B cell (primary cell): ENCODE measurements around the gene BTRC. TPM values are rescaled to one million over a fixed set of nuclear protein-coding genes. Genes with fewer than 3 reads are reported as not detected.

Experiments
- ATAC-seq: fragments of 200-7000 bp; cut with Tn5 transposase; one replicate; pipeline ENCODE4 v1.10.0; 2021; ENCODE audit warnings: low read depth, mild to moderate bottlenecking, moderate number of reproducible peaks, moderate library complexity
- CTCF ChIA-PET: fragments of 350-600 bp; sonication (Branson Sonifier 250); formaldehyde crosslinking; loops from one replicate; lab custom pipeline; 2021; ENCODE audit warnings: antibody characterized with exemption, inconsistent platforms; lab: Charles Lee
- POLR2A ChIA-PET: fragments of 350-600 bp; sonication (Branson Sonifier 250); formaldehyde crosslinking; loops from one replicate; lab custom pipeline; 2021; ENCODE audit warnings: antibody characterized with exemption; lab: Charles Lee
- DNase-seq: peaks from one replicate; pipeline ENCODE4 v3.0.0; 2013
- H2AFZ ChIP-seq: 2 replicates; pipeline ENCODE4 v1.6.1; 2012; ENCODE audit warnings: mild to moderate bottlenecking, low read depth, low read length; ENCODE audit not compliant: insufficient read depth, poor library complexity, severe bottlenecking
- H3K27ac ChIP-seq, 2 donors: 1 replicate in 1 of 2; 2 replicates in 1 of 2; pipeline ENCODE4 v1.5.1; 2012 to 2013; ENCODE audit warnings: low read length in 2 of 2, mild to moderate bottlenecking in 2 of 2, moderate library complexity in 1 of 2
- H3K27me3 ChIP-seq, 4 experiments: fragments of 200-600 bp in 1 of 4; sonication (generic) in 1 of 4; replicated peaks in 1 of 4; 1 replicate in 2 of 4; 2 replicates in 2 of 4; pipeline versions ENCODE4 v1.6.1 to v1.7.0; 2013 to 2016; ENCODE audit warnings: low read length in 3 of 4, mild to moderate bottlenecking in 2 of 4, mixed read lengths in 1 of 4, moderate library complexity in 1 of 4; ENCODE audit not compliant: insufficient read depth in 4 of 4, control insufficient read depth in 3 of 4; ENCODE audit errors: control extremely low read depth in 1 of 4
- H3K36me3 ChIP-seq, 2 experiments: replicated peaks in 1 of 2; 1 replicate in 1 of 2; 2 replicates in 1 of 2; pipeline versions ENCODE4 v1.6.1 to v1.7.1; 2013; ENCODE audit warnings: low read length in 1 of 2; ENCODE audit not compliant: insufficient read depth in 2 of 2, control insufficient read depth in 1 of 2; ENCODE audit errors: control extremely low read depth in 1 of 2, extremely low read depth in 1 of 2
- H3K4me1 ChIP-seq, 2 donors: fragments of 200-600 bp in 1 of 2; sonication (generic) in 1 of 2; 1 replicate in 1 of 2; 2 replicates in 1 of 2; pipeline versions ENCODE4 v1.5.1 to v1.6.1; 2013 to 2017; ENCODE audit warnings: low read length in 2 of 2; ENCODE audit not compliant: control insufficient read depth in 2 of 2, insufficient read depth in 2 of 2
- H3K4me2 ChIP-seq: replicated peaks from 2 replicates; pipeline ENCODE3; 2012; ENCODE audit warnings: mild to moderate bottlenecking, low read depth, low read length; ENCODE audit not compliant: poor library complexity, severe bottlenecking
- H3K4me3 ChIP-seq, 5 experiments: fragments of 200-600 bp in 1 of 5; sonication (generic) in 1 of 5; 1 replicate in 3 of 5; 2 replicates in 2 of 5; pipeline versions ENCODE4 v1.5.1 to v1.7.0; 2011 to 2016; ENCODE audit warnings: low read length in 4 of 5, mild to moderate bottlenecking in 4 of 5, low read depth in 2 of 5, control low read depth in 1 of 5, moderate library complexity in 1 of 5; ENCODE audit not compliant: insufficient read depth in 1 of 5; ENCODE audit errors: control extremely low read depth in 1 of 5, extremely low read depth in 1 of 5
- H3K79me2 ChIP-seq: fragments of 200-600 bp; sonication (generic); one replicate; pipeline ENCODE4 v1.6.0; 2016; ENCODE audit warnings: low read length; ENCODE audit not compliant: control insufficient read depth, insufficient read depth
- H3K9ac ChIP-seq: fragments of 200-600 bp; sonication (generic); 2 replicates; pipeline ENCODE4 v1.6.1; 2017; ENCODE audit warnings: mild to moderate bottlenecking, low read length, moderate library complexity
- H3K9me3 ChIP-seq, 3 donors: one replicate each; pipeline versions ENCODE4 v1.6.1 to v1.7.1; 2013; ENCODE audit warnings: low read length in 2 of 3; ENCODE audit not compliant: control insufficient read depth in 2 of 3, insufficient read depth in 1 of 3; ENCODE audit errors: control extremely low read depth in 1 of 3
- H4K20me1 ChIP-seq: 2 replicates; pipeline ENCODE4 v1.6.0; 2012; ENCODE audit warnings: mild to moderate bottlenecking, low read length; ENCODE audit not compliant: insufficient read depth, control insufficient read depth, poor library complexity, severe bottlenecking
- H3K27ac Mint-ChIP-seq: one replicate; pipeline ENCODE4 v1.8.0; 2021; ENCODE audit warnings: mixed read lengths
- H3K27me3 Mint-ChIP-seq: one replicate; pipeline ENCODE4 v1.8.0; 2021; ENCODE audit warnings: mixed read lengths
- H3K4me1 Mint-ChIP-seq: one replicate; pipeline ENCODE4 v1.8.0; 2021; ENCODE audit warnings: mixed read lengths
- H3K4me3 Mint-ChIP-seq: one replicate; pipeline ENCODE4 v1.8.0; 2021; ENCODE audit warnings: mixed read lengths
- H3K9me3 Mint-ChIP-seq: one replicate; pipeline ENCODE4 v1.8.0; 2022; ENCODE audit warnings: mixed read lengths; ENCODE audit not compliant: insufficient read depth
- EZH2 ChIP-seq: IDR thresholded peaks from 2 replicates; pipeline ENCODE4 v1.6.1; 2012; ENCODE audit warnings: borderline replicate concordance, low read depth, mild to moderate bottlenecking, moderate library complexity, low read length; ENCODE audit not compliant: insufficient read depth, poor library complexity, severe bottlenecking
- WGBS: methylation state at CpG from one replicate; pipeline ENCODE4 v1.1.5; 2013; ENCODE audit warnings: missing lambda C conversion rate; ENCODE audit not compliant: insufficient coverage; 5-methylcytosine and 5-hydroxymethylcytosine counted together
- intact Hi-C: fragments of 100-400 bp; cut with micrococcal nuclease; formaldehyde crosslinking; loops from one replicate; pipeline ENCODE4 v1.10.0; 2022
- polyA plus RNA-seq: library from polyadenylated mRNA; depleted of rRNA; stranded (reverse); fragments of >200 nt; gene quantifications from 2 replicates; pipeline ENCODE4 v1.2.3, GENCODE V29; 2012
- total RNA-seq, 2 donors: library from RNA; stranded (reverse); fragments of 120-200 nt in 1 of 2; gene quantifications; 1 replicate in 1 of 2; 2 replicates in 1 of 2; pipeline versions ENCODE4 v1.2.3 to v1.2.4, GENCODE V29; 2013 to 2022
- TF ChIP-seq, protein P1 (sequence below): fragments of 200-600 bp; IDR thresholded peaks from one replicate; pipeline ENCODE4 v1.8.0; 2022; ENCODE audit warnings: antibody characterized with exemption, mild to moderate bottlenecking

The BTRC gene
- total and polyA plus RNA-seq, 2 donors (not counting 1 experiment from before 2014, with no cell fraction given) = 4.3 to 21.9 TPM

DNA sequence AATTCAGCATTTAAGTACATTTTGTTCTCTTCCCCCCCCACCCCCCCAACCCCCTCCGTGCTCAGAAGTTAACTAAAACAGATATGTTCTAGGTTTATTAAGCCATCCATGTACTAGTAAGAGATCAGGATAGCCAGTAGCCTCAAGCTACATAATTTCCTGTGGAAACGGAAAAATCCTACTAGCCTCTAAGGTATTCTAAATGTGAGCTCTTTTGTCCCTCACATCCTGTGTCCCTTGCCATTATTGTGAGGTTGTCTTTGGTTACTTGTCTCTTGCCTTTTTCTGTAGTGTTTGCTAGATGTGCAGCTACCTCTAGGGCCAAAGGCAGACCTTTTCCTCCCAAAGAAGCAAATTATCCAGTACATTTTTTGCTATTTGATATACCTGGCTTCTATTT lies 92.1 kb downstream of the BTRC start:
- Histone ChIP-seq H3K27ac (no peak overlapping the region), H3K4me3 (no peak overlapping the region), H4K20me1 (peaks cover 4% of the 10 kb centered on the region), H3K79me2 (no peaks in the 10 kb centered on the region), H3K4me2 (no peak overlapping the region), H3K4me1 (peaks cover 8 to 9% of the 10 kb centered on the region in 2 donors), H3K36me3 (no peaks in the 10 kb centered on the region), H3K9me3 (no peaks in the 10 kb centered on the region), H2AFZ (no peak overlapping the region), H3K9ac (no peak overlapping the region), H3K27me3 (no peaks in the 10 kb centered on the region)
- DNase-seq (no peak), ATAC-seq (no peak)
- Mint-ChIP-seq H3K4me1 (peaks cover 15% of the 10 kb centered on the region), H3K27me3 (no peaks in the 10 kb centered on the region), H3K4me3 (no peak overlapping the region), H3K27ac (no peak overlapping the region), H3K9me3 (no peaks in the 10 kb centered on the region)
- intact Hi-C loops = no loop called here
- no peak for TF ChIP-seq EZH2
- TF ChIP-seq, protein P1, sequence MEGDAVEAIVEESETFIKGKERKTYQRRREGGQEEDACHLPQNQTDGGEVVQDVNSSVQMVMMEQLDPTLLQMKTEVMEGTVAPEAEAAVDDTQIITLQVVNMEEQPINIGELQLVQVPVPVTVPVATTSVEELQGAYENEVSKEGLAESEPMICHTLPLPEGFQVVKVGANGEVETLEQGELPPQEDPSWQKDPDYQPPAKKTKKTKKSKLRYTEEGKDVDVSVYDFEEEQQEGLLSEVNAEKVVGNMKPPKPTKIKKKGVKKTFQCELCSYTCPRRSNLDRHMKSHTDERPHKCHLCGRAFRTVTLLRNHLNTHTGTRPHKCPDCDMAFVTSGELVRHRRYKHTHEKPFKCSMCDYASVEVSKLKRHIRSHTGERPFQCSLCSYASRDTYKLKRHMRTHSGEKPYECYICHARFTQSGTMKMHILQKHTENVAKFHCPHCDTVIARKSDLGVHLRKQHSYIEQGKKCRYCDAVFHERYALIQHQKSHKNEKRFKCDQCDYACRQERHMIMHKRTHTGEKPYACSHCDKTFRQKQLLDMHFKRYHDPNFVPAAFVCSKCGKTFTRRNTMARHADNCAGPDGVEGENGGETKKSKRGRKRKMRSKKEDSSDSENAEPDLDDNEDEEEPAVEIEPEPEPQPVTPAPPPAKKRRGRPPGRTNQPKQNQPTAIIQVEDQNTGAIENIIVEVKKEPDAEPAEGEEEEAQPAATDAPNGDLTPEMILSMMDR = no peak
- CTCF ChIA-PET = interaction anchor here (0.6 to 3.6 kb wide), 3 partner anchors 21 to 232 kb away, joined by 3 to 23 read pairs (median 8); no protein-coding TSS in a partner anchor
- no CpG with 5 or more reads among the region's 2 CpGs for WGBS
- POLR2A ChIA-PET = interaction anchor here (0.6 kb wide), 1 partner anchor 47 kb away, joined by 3 read pairs; no protein-coding TSS in a partner anchor

DNA sequence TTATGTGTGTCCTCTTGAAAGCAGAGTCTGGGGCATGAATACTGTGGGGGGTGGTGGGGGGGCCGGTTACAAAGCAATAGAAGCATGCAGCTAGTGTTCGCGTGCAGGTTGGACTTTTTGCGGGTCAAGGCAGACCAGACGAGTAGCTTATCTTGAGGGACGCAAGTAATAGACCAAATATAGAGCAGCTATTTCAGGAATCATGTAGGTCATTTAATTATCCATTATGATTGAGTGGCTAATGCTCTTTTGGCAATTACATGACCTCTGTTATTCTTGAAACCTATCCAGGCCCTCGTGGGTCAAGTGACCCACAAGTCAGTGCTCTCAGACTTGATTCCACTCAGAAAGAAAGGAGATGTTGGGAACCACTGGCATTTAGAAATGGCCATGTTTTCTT lies 93.0 kb downstream of the BTRC start:
- no peaks in the 10 kb centered on the region for H3K27me3 Mint-ChIP-seq
- CTCF ChIA-PET = interaction anchor here (0.7 to 1.5 kb wide), 2 partner anchors 20 to 233 kb away, joined by 3 to 4 read pairs; no protein-coding TSS in a partner anchor

More for the DNA sequence above, 93.0 kb downstream of the BTRC start:
- H3K4me3 ChIP-seq = no peak overlapping the region
- H3K79me2 ChIP-seq = peaks cover 3% of the 10 kb centered on the region
- Mint-ChIP-seq H3K4me3 (no peak overlapping the region), H3K27ac (no peak overlapping the region), H3K4me1 (peaks cover 22% of the 10 kb centered on the region), H3K9me3 (no peaks in the 10 kb centered on the region)
- intact Hi-C loops = no loop called here
- H3K36me3 ChIP-seq = no peaks in the 10 kb centered on the region
- no peaks in the 10 kb centered on the region for H3K27me3 ChIP-seq
- WGBS = 94% methylated on average over 6 of the region's 7 CpGs
- no peak overlapping the region for H3K9ac ChIP-seq
- H4K20me1 ChIP-seq = peaks cover 8% of the 10 kb centered on the region
- H3K4me1 ChIP-seq = peaks cover 8 to 15% of the 10 kb centered on the region in 2 donors
- no peaks in the 10 kb centered on the region for H3K9me3 ChIP-seq
- ATAC-seq (no peak), DNase-seq (no peak)
- TF ChIP-seq, protein P1 = no peak
- no peak for TF ChIP-seq EZH2
- H2AFZ ChIP-seq = no peak overlapping the region
- H3K27ac ChIP-seq = no peak overlapping the region
- POLR2A ChIA-PET = no interaction called here
- H3K4me2 ChIP-seq = no peak overlapping the region
